GM12801 (cell line): Measurements from ENCODE around the gene ANKRD35.

Experiments used
- TF ChIP-seq, protein P1 (sequence below): IDR thresholded peaks from one replicate; pipeline ENCODE4 v1.5.1; 2011; ENCODE audit warnings: control low read depth; ENCODE audit not compliant: insufficient read length; ENCODE audit errors: extremely low read depth

The ANKRD35 gene

GRCh38 chr1:145898756-145899155 lies 13.1 kb upstream of the ANKRD35 start:
- TF ChIP-seq, protein P1, sequence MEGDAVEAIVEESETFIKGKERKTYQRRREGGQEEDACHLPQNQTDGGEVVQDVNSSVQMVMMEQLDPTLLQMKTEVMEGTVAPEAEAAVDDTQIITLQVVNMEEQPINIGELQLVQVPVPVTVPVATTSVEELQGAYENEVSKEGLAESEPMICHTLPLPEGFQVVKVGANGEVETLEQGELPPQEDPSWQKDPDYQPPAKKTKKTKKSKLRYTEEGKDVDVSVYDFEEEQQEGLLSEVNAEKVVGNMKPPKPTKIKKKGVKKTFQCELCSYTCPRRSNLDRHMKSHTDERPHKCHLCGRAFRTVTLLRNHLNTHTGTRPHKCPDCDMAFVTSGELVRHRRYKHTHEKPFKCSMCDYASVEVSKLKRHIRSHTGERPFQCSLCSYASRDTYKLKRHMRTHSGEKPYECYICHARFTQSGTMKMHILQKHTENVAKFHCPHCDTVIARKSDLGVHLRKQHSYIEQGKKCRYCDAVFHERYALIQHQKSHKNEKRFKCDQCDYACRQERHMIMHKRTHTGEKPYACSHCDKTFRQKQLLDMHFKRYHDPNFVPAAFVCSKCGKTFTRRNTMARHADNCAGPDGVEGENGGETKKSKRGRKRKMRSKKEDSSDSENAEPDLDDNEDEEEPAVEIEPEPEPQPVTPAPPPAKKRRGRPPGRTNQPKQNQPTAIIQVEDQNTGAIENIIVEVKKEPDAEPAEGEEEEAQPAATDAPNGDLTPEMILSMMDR, result no peak

GRCh38 chr1:145897969-145898368 lies 12.3 kb upstream of the ANKRD35 start:
- TF ChIP-seq, protein P1, result no peak

- TF ChIP-seq, protein P1, result no peak
Measured at GRCh38 chr1:145895471-145895870, 9.8 kb upstream of the ANKRD35 start.

DNA sequence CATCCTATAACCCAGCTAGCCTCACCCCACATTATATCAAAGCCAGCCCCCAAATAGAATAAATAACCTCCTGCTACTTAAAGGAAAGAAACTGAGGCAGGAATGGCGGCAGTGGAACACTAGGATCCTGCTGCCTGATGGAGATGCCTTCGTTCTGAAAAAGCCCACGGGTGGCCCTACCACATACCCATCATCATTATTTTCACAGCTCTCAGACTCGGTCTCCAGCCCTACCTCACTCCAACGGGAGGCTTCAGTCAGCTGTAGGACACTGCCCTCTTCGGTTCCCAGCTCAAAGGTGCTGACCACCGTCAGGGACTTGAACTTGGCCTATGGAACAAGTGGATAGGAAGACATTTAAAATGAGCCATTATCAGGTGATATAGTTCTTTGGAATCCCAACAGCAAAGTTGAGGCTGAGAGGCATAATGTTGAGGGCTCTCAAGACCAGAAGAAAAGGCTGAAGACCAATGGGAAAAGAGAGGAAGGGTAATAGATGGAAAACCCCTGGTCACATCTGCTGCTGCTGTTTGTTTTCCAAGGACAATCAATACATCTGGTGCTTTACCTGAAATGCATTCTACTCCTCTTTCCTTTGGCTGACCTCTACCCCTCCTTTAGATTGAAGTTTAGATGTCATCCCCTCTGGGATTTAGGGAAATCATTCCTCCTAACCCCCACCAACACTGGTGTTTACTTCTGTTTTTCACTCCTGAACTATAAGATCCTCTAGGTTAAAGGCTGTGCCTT lies 7.8 kb upstream of the ANKRD35 start:
- TF ChIP-seq, protein P1, result no peak

GRCh38 chr1:145892486-145893087 lies 6.9 kb upstream of the ANKRD35 start:
- TF ChIP-seq, protein P1, result no peak

DNA sequence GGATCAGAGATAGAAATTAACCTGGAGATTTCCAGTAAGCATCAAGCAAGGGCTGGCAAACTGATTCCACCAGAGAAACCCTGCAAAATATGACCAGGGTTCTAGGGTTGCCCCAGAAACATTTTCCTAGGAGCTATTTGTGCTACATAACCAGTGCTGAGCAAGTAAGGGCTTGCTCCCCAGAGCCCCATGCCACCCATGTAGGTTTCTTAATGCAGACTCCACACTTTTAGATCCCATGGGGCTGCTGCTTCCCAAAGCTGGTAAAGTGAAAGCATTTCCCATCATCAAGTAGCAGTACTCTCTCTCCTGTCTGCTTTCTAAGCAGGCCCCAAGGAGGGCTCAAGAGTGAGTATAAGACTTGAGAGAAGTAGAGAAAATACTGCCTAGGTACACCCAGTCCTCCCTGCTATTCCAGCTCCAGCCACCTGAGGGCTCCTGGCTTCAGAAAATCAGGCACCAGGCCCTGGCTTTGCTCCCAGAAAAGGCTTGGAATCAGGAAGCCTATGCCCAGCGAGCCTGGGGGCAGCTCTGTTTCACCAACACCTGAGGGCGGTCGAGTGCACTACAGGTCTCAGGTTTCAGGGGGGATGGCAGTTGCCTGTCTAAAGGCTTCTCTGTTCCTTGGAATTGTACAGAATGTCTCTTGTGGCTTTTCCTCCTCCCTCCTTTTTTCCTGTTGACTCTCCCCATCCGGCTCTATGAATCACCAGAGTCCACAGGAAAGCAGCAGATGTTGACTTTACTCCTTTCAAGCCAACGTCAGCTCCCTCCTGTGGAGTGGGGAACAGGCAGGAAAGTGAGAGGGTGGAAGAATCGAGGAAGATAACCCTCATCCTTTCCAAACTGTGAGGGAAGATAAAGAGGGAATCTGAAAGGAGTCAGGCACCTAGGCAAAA lies 6.2 kb upstream of the ANKRD35 start:
- TF ChIP-seq, protein P1, result no peak

GRCh38 chr1:145891143-145891542 lies 5.5 kb upstream of the ANKRD35 start:
- TF ChIP-seq, protein P1, result no peak
